ENCODE results near the gene PIGBOS1. TPM values are rescaled to one million over a fixed set of nuclear protein-coding genes. Genes with fewer than 3 reads are reported as not detected.

The PIGBOS1 gene
- polyA plus RNA-seq, 1 of the 3 experiments (the other 2 are of a cell fraction): 18.2 TPM

GRCh38 chr15:55353025-55353424, 34.1 kb upstream of the PIGBOS1 start:
- Histone ChIP-seq H3K9me2 (no peaks in the 10 kb centered on the region), H3K9me3 (no peaks in the 10 kb centered on the region), H3K27me3 (ENCODE audit: insufficient read depth) (no peaks in the 10 kb centered on the region), H3K36me3 (replicated peaks in 1 of 2; ENCODE audit: control insufficient read depth in 1 of 2, insufficient read depth in 2 of 2, low read length in 1 of 2) (peaks cover 3 to 38% of the 10 kb centered on the region in 2 experiments), H2AFZ (ENCODE audit: low read depth) (no peak overlapping the region), H3F3A (replicated peaks; ENCODE audit: insufficient read depth) (peaks cover 7% of the 10 kb centered on the region), H3K9ac (no peak overlapping the region), H3K4me3 (ENCODE audit: low read depth in 2 of 2, low read length in 1 of 2) (no peak overlapping the region), H3K79me2 (ENCODE audit: insufficient read depth) (no peaks in the 10 kb centered on the region), H3K27ac (ENCODE audit: low read depth in 2 of 2, low read length in 1 of 2) (no peak overlapping the region), H3K4me1 (ENCODE audit: control insufficient read depth in 1 of 2, insufficient read depth in 2 of 2, low read depth in 1 of 2, low read length in 1 of 2) (no peaks in the 10 kb centered on the region; a peak in 1 of 4 replicates), H3K4me2 (no peak overlapping the region), H4K20me1 (ENCODE audit: insufficient read depth) (no peaks in the 10 kb centered on the region)
- ChIA-PET CTCF (interaction anchor here (1.7 kb wide), 1 partner anchor 55 kb away, joined by 3 read pairs; the partner anchor contains the start of genes CCPG1 and PIERCE2), POLR2A (no interaction called here)
- no peak for DNase-seq
- WGBS (ENCODE audit: low lambda C conversion rate): 98% methylated on average over 2 of the region's 2 CpGs
- TF ChIP-seq SMC3 (IDR thresholded peaks at IDR 0.05; ENCODE audit: low read depth, low read length): no peak
- no peak for TF ChIP-seq POLR2AphosphoS5 (IDR thresholded peaks at IDR 0.05; ENCODE audit: low read depth, low read length)
- no peak for TF ChIP-seq RAD21 (IDR thresholded peaks at IDR 0.05; ENCODE audit: low read length)
- no peak for TF ChIP-seq FOXJ3 (CRISPR knock-in tag; IDR thresholded peaks at IDR 0.05)
- TF ChIP-seq NFIC (IDR thresholded peaks at IDR 0.05; ENCODE audit: borderline replicate concordance): no peak
- TF ChIP-seq FOXM1 (IDR thresholded peaks at IDR 0.05; ENCODE audit: low read depth): no peak
- no peak for TF ChIP-seq EZH2phosphoT487 (IDR thresholded peaks at IDR 0.05; ENCODE audit: borderline replicate concordance, low read depth)
- TF ChIP-seq JUND (IDR thresholded peaks at IDR 0.05): no peak
- no peak for TF ChIP-seq MEF2A (IDR thresholded peaks at IDR 0.05; ENCODE audit: borderline replicate concordance, low read depth)
- TF ChIP-seq YY1 (IDR thresholded peaks at IDR 0.05; ENCODE audit: low read depth): no peak
- no peak for TF ChIP-seq TEAD4 (IDR thresholded peaks at IDR 0.05; ENCODE audit: borderline replicate concordance, insufficient read depth)
- TF ChIP-seq, protein P1, sequence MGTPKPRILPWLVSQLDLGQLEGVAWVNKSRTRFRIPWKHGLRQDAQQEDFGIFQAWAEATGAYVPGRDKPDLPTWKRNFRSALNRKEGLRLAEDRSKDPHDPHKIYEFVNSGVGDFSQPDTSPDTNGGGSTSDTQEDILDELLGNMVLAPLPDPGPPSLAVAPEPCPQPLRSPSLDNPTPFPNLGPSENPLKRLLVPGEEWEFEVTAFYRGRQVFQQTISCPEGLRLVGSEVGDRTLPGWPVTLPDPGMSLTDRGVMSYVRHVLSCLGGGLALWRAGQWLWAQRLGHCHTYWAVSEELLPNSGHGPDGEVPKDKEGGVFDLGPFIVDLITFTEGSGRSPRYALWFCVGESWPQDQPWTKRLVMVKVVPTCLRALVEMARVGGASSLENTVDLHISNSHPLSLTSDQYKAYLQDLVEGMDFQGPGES (IDR thresholded peaks at IDR 0.05; ENCODE audit: low read depth, low read length): no peak
- no peak for TF ChIP-seq NRF1 (IDR thresholded peaks at IDR 0.05; ENCODE audit: low read depth, low read length)

DNA sequence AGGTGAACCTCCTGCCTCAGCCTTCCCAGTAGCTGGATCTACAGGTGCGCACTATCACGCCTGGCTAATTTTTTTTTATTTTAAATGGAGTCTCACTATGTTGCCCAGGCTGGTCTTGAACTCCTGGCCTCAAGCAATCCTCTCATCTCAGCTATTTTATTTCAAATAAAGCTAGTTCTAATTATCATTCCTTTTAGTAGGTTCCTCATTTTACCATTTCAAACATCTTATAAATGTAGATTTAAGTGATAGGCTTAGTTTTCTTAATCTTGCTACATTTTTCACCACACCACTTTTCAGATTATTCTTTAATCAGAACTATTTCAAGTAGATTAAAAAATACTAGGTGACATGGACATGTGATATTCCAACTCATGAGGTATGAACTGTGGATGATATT, 30.4 kb upstream of the PIGBOS1 start:
- ChIA-PET POLR2A (no interaction called here), CTCF (interaction anchor here (0.7 kb wide), 1 partner anchor 59 kb away, joined by 3 read pairs; the partner anchor contains the start of genes CCPG1 and PIERCE2)
- H3K79me2 ChIP-seq (ENCODE audit: insufficient read depth): no peaks in the 10 kb centered on the region
- H2AFZ ChIP-seq (ENCODE audit: low read depth): no peak overlapping the region
- no peaks in the 10 kb centered on the region for H3K9me3 ChIP-seq
- peaks cover under 1 to 1% of the 10 kb centered on the region in 2 experiments; a peak in 3 of 4 replicates for H3K4me1 ChIP-seq (ENCODE audit: control insufficient read depth in 1 of 2, insufficient read depth in 2 of 2, low read depth in 1 of 2, low read length in 1 of 2)
- H3K9ac ChIP-seq: no peak overlapping the region
- peaks cover 0 to 21% of the 10 kb centered on the region in 2 experiments for H3K36me3 ChIP-seq (replicated peaks in 1 of 2; ENCODE audit: control insufficient read depth in 1 of 2, insufficient read depth in 2 of 2, low read length in 1 of 2)
- H3K27ac ChIP-seq (ENCODE audit: low read depth in 2 of 2, low read length in 1 of 2): no peak overlapping the region
- no peak for DNase-seq
- H3K4me2 ChIP-seq: no peak overlapping the region
- H3F3A ChIP-seq (replicated peaks; ENCODE audit: insufficient read depth): peaks cover 4% of the 10 kb centered on the region
- 100% methylated on average over 2 of the region's 2 CpGs for WGBS (ENCODE audit: low lambda C conversion rate)
- H3K4me3 ChIP-seq (ENCODE audit: low read depth in 2 of 2, low read length in 1 of 2): no peak overlapping the region
- no peaks in the 10 kb centered on the region for H3K27me3 ChIP-seq (ENCODE audit: insufficient read depth)
- no peaks in the 10 kb centered on the region for H4K20me1 ChIP-seq (ENCODE audit: insufficient read depth)
- H3K9me2 ChIP-seq: no peaks in the 10 kb centered on the region
- TF ChIP-seq NRF1 (IDR thresholded peaks at IDR 0.05; ENCODE audit: low read depth, low read length) (no peak), USF2 (IDR thresholded peaks at IDR 0.05; ENCODE audit: borderline replicate concordance, low read depth, low read length) (no peak), RFX5 (IDR thresholded peaks at IDR 0.05; ENCODE audit: low read length) (no peak), REST (IDR thresholded peaks at IDR 0.05; ENCODE audit: low read depth, low read length) (no peak), SMC3 (IDR thresholded peaks at IDR 0.05; ENCODE audit: low read depth, low read length) (no peak), RAD21 (IDR thresholded peaks at IDR 0.05; ENCODE audit: low read length) (no peak), TCF12 (IDR thresholded peaks at IDR 0.05) (no peak), EZH2phosphoT487 (IDR thresholded peaks at IDR 0.05; ENCODE audit: borderline replicate concordance, low read depth) (no peak), MEF2A (IDR thresholded peaks at IDR 0.05; ENCODE audit: borderline replicate concordance, low read depth) (no peak), NFIC (IDR thresholded peaks at IDR 0.05; ENCODE audit: borderline replicate concordance) (no peak), FOXM1 (IDR thresholded peaks at IDR 0.05; ENCODE audit: low read depth) (no peak)
- TF ChIP-seq, protein P2, sequence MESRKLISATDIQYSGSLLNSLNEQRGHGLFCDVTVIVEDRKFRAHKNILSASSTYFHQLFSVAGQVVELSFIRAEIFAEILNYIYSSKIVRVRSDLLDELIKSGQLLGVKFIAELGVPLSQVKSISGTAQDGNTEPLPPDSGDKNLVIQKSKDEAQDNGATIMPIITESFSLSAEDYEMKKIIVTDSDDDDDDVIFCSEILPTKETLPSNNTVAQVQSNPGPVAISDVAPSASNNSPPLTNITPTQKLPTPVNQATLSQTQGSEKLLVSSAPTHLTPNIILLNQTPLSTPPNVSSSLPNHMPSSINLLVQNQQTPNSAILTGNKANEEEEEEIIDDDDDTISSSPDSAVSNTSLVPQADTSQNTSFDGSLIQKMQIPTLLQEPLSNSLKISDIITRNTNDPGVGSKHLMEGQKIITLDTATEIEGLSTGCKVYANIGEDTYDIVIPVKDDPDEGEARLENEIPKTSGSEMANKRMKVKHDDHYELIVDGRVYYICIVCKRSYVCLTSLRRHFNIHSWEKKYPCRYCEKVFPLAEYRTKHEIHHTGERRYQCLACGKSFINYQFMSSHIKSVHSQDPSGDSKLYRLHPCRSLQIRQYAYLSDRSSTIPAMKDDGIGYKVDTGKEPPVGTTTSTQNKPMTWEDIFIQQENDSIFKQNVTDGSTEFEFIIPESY (IDR thresholded peaks at IDR 0.05; ENCODE audit: borderline replicate concordance, low read depth): no peak
- TF ChIP-seq, protein P3, sequence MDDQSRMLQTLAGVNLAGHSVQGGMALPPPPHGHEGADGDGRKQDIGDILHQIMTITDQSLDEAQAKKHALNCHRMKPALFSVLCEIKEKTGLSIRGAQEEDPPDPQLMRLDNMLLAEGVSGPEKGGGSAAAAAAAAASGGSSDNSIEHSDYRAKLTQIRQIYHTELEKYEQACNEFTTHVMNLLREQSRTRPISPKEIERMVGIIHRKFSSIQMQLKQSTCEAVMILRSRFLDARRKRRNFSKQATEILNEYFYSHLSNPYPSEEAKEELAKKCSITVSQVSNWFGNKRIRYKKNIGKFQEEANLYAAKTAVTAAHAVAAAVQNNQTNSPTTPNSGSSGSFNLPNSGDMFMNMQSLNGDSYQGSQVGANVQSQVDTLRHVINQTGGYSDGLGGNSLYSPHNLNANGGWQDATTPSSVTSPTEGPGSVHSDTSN (IDR thresholded peaks at IDR 0.05): no peak
